NCI-H774 (cell line): ENCODE measurements around the gene CACNA2D3.
"Not testable (repeated sequence)": the region's sequence is repeated elsewhere in the genome, so short reads cannot be mapped to it uniquely, and the experiment has no call there.

Experiments
- DNase-seq: peaks from one replicate; lab custom pipeline; 2025; lab: John Stamatoyannopoulos, UW

The CACNA2D3 gene

GRCh38 chr3:54464554-54464953, 342.2 kb downstream of the CACNA2D3 start:
- DNase-seq = not testable (repeated sequence)

GRCh38 chr3:54476891-54477290, 354.5 kb downstream of the CACNA2D3 start:
- no peak for DNase-seq

GRCh38 chr3:54481606-54482365, 359.4 kb downstream of the CACNA2D3 start:
- DNase-seq = no peak

- no peak for DNase-seq
Measured at GRCh38 chr3:54484334-54484733, 362.0 kb downstream of the CACNA2D3 start.

DNA sequence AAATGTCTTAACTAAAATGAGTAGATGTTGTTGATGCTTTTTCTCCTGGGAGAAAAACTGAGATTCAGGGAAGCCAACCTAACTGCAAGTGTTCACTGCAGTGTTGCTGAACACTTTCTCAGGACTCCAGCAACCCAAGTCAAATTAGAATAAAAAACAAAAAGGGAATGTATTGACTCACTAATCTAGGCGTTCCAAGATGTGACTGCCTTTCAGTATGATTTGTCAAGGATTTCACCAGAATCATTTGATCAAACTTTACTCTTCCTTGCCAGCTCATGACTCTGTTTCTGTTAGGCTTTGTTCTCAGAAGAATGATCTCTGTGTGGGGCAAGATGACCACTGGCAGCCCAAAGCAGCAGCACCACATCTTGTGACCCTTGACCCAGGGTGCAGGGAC, 364.0 kb downstream of the CACNA2D3 start:
- no peak for DNase-seq

- DNase-seq = no peak
Measured at GRCh38 chr3:54488297-54488696, 365.9 kb downstream of the CACNA2D3 start.

DNA sequence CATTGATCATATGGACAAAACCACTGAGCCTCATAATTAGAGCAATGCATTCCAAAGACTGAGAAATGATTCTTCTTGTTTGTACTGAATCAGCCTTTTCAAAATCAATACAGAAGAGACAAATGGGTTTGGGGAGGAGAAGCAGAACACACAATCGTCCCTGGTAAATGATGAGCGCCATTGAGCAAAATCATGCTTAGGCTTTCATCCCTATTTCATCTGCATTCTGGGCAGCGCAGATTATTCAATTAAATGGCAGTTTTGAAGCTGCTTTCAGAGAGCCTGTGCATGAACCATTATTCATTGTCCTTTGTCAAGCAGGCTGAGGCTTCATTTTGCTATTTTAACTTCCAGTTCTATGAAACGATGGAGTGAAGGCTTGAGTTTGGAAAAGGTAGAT, 371.9 kb downstream of the CACNA2D3 start:
- DNase-seq = no peak

DNA sequence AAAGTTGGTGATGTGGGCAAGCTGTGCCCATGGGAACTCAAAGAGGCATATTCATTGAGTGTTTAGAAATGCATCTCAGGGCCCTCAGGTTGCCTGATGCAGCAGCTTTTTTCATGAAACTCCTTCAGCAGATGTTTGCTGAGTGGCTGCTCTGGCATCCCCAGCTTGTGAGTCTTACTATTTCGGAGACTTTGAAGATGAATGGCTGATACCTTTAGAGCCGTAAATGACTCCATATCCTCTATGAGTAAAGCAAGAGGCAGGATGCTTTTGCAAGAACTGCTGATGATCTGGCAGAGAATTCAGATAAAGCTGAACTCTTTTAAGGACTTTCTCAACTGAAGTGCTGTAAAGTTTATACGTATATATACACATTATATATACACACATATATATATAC, 384.3 kb downstream of the CACNA2D3 start:
- no peak for DNase-seq

- no peak for DNase-seq
Measured at GRCh38 chr3:54507876-54508460, 385.6 kb downstream of the CACNA2D3 start.

DNA sequence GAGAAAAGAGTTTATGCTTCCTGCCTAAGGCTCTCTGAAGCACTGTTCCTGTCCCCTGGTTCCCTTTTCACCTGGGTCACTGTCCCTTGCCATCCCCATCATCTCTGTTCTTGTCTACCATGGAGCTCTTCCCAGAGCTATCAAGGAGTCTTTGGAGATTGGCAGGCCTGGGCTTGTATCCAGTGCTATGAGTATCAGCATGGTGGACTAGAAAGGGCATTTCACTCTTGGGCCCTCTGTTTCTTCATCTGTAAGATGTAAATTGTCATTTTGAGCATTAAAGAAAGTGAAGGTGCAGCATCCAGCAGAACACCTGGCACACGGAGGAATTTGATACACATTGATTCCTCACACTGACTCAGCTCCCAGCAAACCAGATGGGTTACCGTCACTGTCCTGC, 388.2 kb downstream of the CACNA2D3 start:
- no peak for DNase-seq

DNA sequence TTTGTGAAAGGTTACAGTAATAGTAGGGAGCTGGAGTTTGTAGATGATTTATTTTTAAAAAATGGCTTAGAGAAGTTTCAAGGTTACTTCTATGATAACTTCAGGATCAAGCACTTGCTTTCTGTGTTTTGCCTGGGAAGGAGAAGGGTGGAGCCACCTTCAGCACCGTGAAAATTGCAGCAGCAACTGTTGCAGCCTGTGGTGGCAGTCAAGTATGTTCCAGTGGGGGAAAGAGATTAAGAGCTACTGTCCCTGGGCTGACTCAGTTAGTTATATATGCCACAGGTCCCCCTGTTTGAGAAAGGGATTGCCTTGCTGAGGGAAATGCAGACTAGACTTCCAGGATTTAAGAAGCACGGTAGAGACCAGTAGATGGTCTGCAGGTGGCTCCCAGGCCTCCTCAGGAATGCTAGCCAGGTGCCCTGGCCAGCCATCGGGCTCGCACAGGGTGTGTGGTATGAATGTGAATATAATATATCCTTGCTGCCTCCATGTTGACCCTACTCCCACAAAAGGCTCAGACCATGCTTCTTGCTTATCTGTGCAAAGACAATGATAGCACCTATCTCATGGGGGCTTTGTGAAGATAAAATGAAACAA, 389.5 kb downstream of the CACNA2D3 start:
- DNase-seq = no peak

- DNase-seq = no peak
Measured at GRCh38 chr3:54514006-54514405, 391.7 kb downstream of the CACNA2D3 start.

DNA sequence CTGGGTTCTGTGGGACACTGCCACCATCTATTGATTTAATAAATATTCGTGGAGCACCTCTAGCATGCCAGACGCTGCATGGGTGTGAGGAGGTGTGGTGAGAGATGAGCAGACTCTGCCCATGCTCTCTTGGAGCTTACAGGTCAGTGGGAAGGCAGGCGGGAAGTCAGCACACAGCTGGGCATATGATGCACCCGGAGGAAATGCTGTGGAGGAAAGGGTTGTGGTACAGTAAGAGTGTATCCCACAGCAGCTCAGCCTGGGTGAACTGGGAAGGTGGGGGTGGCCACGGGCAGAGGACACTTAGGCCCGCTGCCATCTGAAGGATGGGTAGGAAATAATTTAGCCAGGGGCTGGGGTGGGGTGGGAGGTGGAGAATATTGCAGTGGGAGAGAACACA, 392.1 kb downstream of the CACNA2D3 start:
- DNase-seq = no peak

- no peak for DNase-seq
Measured at GRCh38 chr3:54515441-54516213, 393.3 kb downstream of the CACNA2D3 start.

- no peak for DNase-seq
Measured at GRCh38 chr3:54517424-54517823, 395.1 kb downstream of the CACNA2D3 start.

GRCh38 chr3:54518011-54518675, 395.8 kb downstream of the CACNA2D3 start:
- no peak for DNase-seq

DNA sequence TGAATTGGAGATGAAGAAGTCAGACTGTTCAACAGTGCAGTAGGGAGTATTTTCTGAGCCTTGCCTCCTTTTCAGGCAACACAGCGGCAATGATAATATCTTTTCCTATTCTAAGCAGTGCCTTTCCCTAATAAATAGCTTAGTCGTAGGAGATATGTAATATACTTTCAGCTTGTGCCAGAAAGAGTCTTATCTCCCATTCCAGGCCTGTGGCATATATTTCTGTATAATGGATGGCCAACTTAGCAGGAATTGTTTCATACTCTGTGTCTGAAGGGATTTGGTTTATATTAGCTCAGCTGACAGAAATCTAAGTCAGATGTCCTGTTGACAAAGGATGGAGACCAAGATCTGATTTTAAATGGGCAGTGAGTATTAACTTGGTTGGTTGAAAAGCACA, 397.1 kb downstream of the CACNA2D3 start:
- no peak for DNase-seq

DNA sequence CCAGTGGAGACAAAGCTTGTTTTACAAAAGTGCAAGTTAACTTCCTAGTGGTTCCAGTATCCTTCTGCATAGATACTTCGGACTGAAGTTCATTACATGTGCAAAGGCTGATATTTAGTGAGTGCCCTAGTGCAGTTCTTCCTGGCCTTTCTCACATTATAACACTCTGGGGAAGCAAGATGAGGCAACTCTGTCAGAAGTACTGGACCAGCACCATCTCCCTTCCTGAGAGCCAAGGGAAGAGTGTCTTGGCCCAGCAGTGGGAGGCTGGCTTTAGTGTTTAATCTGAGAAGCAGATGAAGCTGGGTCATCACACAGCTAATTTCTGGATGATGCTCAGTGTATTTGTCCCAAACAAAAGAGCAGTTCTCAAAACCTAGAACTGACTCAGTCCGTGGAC, 397.7 kb downstream of the CACNA2D3 start:
- no peak for DNase-seq

GRCh38 chr3:54527521-54527920, 405.2 kb downstream of the CACNA2D3 start:
- DNase-seq = no peak

GRCh38 chr3:54527953-54528352, 405.6 kb downstream of the CACNA2D3 start:
- DNase-seq = no peak

DNA sequence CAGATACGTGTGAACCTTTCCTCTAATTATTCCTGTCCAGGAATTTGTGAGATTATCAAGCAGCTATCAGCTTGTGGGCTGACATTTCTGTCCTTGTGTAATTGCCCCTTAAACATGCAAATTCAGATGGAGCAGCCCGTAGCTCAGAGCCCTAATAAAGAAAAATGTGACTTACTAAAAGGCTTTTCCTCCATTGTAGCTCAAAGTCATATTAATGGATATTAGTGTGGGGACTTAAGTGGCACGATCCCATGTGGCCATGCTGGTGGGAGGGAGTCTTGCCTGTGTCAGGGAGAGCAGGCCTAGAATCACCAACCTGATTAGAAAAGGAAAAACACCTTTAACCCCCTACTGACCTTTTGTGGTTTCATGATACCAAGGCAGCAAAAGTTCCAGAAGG, 406.3 kb downstream of the CACNA2D3 start:
- no peak for DNase-seq

DNA sequence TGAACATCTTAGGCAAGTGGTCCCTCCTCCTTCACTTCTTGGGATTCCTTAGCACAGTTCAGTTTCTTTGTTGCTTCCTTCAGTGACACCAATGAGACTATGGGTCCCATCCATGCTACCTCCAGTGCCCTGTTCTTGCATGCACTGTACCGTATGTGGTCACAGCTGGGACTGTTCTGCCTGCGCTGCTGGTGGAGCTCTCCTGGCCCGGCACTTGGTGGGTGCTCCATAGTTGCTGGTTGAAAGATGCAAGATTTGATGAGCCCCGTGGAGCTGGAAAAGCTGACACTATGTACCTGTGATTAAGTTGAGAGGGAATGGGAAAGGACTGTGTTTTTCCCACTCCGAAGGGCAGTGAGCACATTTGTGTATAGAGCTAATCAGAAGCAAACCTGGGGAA, 407.7 kb downstream of the CACNA2D3 start:
- DNase-seq = no peak
